NOMO-1 (cell line): ENCODE results near the gene CARD9.
A peak's percentile ranks its signal among the peaks of the same experiment; 100 is the strongest.

ENCODE experiments used
- DNase-seq, 2 experiments: peaks; one replicate each; lab custom pipeline; 2025; ENCODE audit not compliant: unreplicated experiment in 2 of 2; lab: John Stamatoyannopoulos, UW

Gene CARD9

GRCh38 chr9:136401173-136401922 lies 27.9 kb upstream of the CARD9 start:
- no peak for DNase-seq

GRCh38 chr9:136400038-136400834 lies 26.8 kb upstream of the CARD9 start, which contains the start of gene SNAPC4:
Gene SNAPC4 (minus strand): TSS chr9:136400170. CDS start chr9:136398428, 1,742 bp downstream.
- DNase-seq: peak; percentile 89 to 98

GRCh38 chr9:136399176-136400037 lies 25.9 kb upstream of the CARD9 start:
- DNase-seq: peak; percentile 15 to 30

GRCh38 chr9:136398286-136398685 lies 24.8 kb upstream of the CARD9 start:
- DNase-seq: no peak

- DNase-seq: no peak
Observed at GRCh38 chr9:136397643-136398042, 24.2 kb upstream of the CARD9 start.

GRCh38 chr9:136396219-136396515 lies 22.7 kb upstream of the CARD9 start:
- no peak for DNase-seq

GRCh38 chr9:136395345-136396218 lies 22.1 kb upstream of the CARD9 start:
- DNase-seq: no peak

- DNase-seq: no peak
Observed at GRCh38 chr9:136395020-136395340, 21.5 kb upstream of the CARD9 start.

GRCh38 chr9:136394312-136395019 lies 21.0 kb upstream of the CARD9 start:
- no peak for DNase-seq

- DNase-seq: no peak
Observed at GRCh38 chr9:136393531-136393930, 20.1 kb upstream of the CARD9 start.

GRCh38 chr9:136392538-136393449 lies 19.3 kb upstream of the CARD9 start:
- DNase-seq: no peak

GRCh38 chr9:136391737-136392537 lies 18.5 kb upstream of the CARD9 start:
- no peak for DNase-seq

GRCh38 chr9:136389396-136389795 lies 15.9 kb upstream of the CARD9 start:
- no peak for DNase-seq

- no peak for DNase-seq
Observed at GRCh38 chr9:136387217-136387616, 13.7 kb upstream of the CARD9 start.

- DNase-seq: peak; percentile 95 to 96
Observed at GRCh38 chr9:136386018-136386417, 12.5 kb upstream of the CARD9 start.

- peak; percentile 66 to 75 for DNase-seq
Observed at GRCh38 chr9:136385015-136385414, 11.5 kb upstream of the CARD9 start.

- no peak for DNase-seq
Observed at GRCh38 chr9:136383436-136383835, 10.0 kb upstream of the CARD9 start.

- DNase-seq: no peak
Observed at GRCh38 chr9:136381966-136382513, 8.6 kb upstream of the CARD9 start.
